ENCODE measurements around the gene PHACTR4.

DNA sequence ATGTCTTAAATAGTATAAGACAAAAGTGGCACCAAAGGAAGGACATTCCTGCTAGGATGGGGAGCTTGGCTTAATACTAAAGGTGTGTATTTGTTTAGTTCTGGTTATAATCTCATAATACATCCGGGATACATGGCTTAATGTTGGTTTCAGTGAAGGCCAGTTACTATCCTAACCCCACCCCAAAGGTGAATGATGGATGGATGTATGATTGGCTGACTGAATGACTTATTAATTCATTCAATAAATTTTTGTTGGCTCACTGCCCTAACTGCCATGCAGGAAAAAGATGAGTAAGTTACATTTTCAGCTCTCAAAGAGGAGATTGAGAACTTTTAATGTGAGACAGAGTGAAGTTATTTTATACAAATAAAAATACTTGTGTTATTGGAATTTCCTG, 52.2 kb downstream of the PHACTR4 start:
- TF ChIP-seq, protein P1, sequence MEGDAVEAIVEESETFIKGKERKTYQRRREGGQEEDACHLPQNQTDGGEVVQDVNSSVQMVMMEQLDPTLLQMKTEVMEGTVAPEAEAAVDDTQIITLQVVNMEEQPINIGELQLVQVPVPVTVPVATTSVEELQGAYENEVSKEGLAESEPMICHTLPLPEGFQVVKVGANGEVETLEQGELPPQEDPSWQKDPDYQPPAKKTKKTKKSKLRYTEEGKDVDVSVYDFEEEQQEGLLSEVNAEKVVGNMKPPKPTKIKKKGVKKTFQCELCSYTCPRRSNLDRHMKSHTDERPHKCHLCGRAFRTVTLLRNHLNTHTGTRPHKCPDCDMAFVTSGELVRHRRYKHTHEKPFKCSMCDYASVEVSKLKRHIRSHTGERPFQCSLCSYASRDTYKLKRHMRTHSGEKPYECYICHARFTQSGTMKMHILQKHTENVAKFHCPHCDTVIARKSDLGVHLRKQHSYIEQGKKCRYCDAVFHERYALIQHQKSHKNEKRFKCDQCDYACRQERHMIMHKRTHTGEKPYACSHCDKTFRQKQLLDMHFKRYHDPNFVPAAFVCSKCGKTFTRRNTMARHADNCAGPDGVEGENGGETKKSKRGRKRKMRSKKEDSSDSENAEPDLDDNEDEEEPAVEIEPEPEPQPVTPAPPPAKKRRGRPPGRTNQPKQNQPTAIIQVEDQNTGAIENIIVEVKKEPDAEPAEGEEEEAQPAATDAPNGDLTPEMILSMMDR (IDR thresholded peaks at IDR 0.05), result no peak
- no peak for TF ChIP-seq POLR2A (IDR thresholded peaks at IDR 0.05)

Measured in sigmoid colon (tissue), 3 donors.